HEK293T (cell line): ENCODE results near the gene KCNH1.
"Not testable (repeated sequence)": the region's sequence is repeated elsewhere in the genome, so short reads cannot be mapped to it uniquely, and the experiment has no call there.

Source experiments
- CTCF ChIA-PET: fragments of 350-600 bp; formaldehyde crosslinking; extraction: SDS; loops from one replicate; lab custom pipeline; 2021; ENCODE audit warnings: antibody characterized with exemption, inconsistent platforms; lab: Yijun Ruan, JAX
- POLR2A ChIA-PET: fragments of 350-600 bp; formaldehyde crosslinking; extraction: SDS; loops from one replicate; lab custom pipeline; 2020; ENCODE audit warnings: antibody characterized with exemption, inconsistent platforms; lab: Yijun Ruan, JAX
- DNase-seq: peaks from one replicate; pipeline ENCODE4 v3.0.0; 2012; ENCODE audit warnings: mixed read lengths; ENCODE audit errors: extremely low spot score
- ARNT ChIP-seq: fragments of 450-650 bp; IDR thresholded peaks from 2 replicates; pipeline ENCODE4 v1.6.1; 2017; ENCODE audit warnings: mild to moderate bottlenecking
- BHLHE40 ChIP-seq: fragments of 450-650 bp; IDR thresholded peaks from 2 replicates; pipeline ENCODE4 v1.6.1; 2016; ENCODE audit warnings: mild to moderate bottlenecking, moderate library complexity, borderline replicate concordance
- CTBP1 ChIP-seq: fragments of 450-650 bp; IDR thresholded peaks from 2 replicates; pipeline ENCODE4 v1.6.1; 2016; ENCODE audit warnings: borderline replicate concordance
- ELF4 ChIP-seq: fragments of 450-650 bp; IDR thresholded peaks from 2 replicates; pipeline ENCODE4 v1.6.1; 2017; ENCODE audit warnings: antibody characterized with exemption
- FOXA1 ChIP-seq: fragments of 450-650 bp; IDR thresholded peaks from 2 replicates; pipeline ENCODE4 v1.6.1; 2016; ENCODE audit warnings: mild to moderate bottlenecking
- FOXK2 ChIP-seq: fragments of 450-650 bp; IDR thresholded peaks from 2 replicates; pipeline ENCODE4 v1.6.1; 2016; ENCODE audit warnings: mild to moderate bottlenecking
- FOXM1 ChIP-seq: fragments of 450-650 bp; IDR thresholded peaks from 2 replicates; pipeline ENCODE4 v1.6.1; 2017; ENCODE audit warnings: mild to moderate bottlenecking, borderline replicate concordance
- HDGF ChIP-seq: fragments of 450-650 bp; IDR thresholded peaks from 2 replicates; pipeline ENCODE4 v1.6.1; 2017; ENCODE audit warnings: antibody characterized with exemption, borderline replicate concordance
- L3MBTL2 ChIP-seq: fragments of 450-650 bp; conservative IDR thresholded peaks from 2 replicates; pipeline ENCODE4 v1.6.1; 2016; ENCODE audit warnings: mild to moderate bottlenecking
- LEF1 ChIP-seq: fragments of 450-650 bp; IDR thresholded peaks from 2 replicates; pipeline ENCODE4 v1.6.1; 2017; ENCODE audit warnings: mild to moderate bottlenecking, borderline replicate concordance
- NFRKB ChIP-seq: fragments of 450-650 bp; IDR thresholded peaks from 2 replicates; pipeline ENCODE4 v1.6.1; 2016; ENCODE audit warnings: mild to moderate bottlenecking, moderate library complexity
- SP1 ChIP-seq: fragments of 450-650 bp; IDR thresholded peaks from 2 replicates; pipeline ENCODE4 v1.6.1; 2017
- SUZ12 ChIP-seq: fragments of 450-650 bp; IDR thresholded peaks from 2 replicates; pipeline ENCODE4 v1.6.1; 2016; ENCODE audit warnings: mild to moderate bottlenecking
- TARDBP ChIP-seq: fragments of 450-650 bp; IDR thresholded peaks from 2 replicates; pipeline ENCODE4 v1.6.1; 2016
- ZNF384 ChIP-seq: fragments of 450-650 bp; IDR thresholded peaks from 2 replicates; pipeline ENCODE4 v1.6.1; 2016
- TF ChIP-seq, protein P1 (sequence below): fragments of 450-650 bp; IDR thresholded peaks from 2 replicates; pipeline ENCODE4 v1.6.1; 2016

Gene KCNH1

DNA sequence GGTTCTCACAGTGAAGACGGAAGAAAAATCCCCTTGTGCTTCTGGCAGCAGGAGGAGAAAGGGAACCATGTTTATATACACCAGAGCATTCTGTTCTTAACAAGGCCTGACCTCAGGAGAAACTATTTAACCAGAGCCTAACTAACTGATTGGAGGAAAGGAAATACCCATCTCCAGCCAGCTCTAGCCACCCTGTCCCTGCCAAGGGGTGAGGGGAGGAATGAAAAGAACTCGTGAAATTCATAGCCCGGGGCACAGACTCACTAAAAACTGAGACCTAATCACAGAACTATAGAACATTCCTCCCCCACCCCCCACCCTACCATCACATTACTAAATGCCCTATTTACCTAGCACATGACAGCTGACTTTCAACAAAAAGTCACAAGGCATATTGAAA is 65.0 kb downstream of the KCNH1 start:
- CTCF ChIA-PET = no interaction called here
- POLR2A ChIA-PET = no interaction called here
- no peak for TF ChIP-seq CTBP1
- TF ChIP-seq ARNT = no peak
- TF ChIP-seq SUZ12 = no peak
- no peak for TF ChIP-seq L3MBTL2
- no peak for TF ChIP-seq TARDBP
- TF ChIP-seq FOXA1 = no peak
- no peak for TF ChIP-seq FOXM1
- TF ChIP-seq SP1 = no peak
- no peak for TF ChIP-seq ELF4
- TF ChIP-seq HDGF = no peak
- DNase-seq = no peak

DNA sequence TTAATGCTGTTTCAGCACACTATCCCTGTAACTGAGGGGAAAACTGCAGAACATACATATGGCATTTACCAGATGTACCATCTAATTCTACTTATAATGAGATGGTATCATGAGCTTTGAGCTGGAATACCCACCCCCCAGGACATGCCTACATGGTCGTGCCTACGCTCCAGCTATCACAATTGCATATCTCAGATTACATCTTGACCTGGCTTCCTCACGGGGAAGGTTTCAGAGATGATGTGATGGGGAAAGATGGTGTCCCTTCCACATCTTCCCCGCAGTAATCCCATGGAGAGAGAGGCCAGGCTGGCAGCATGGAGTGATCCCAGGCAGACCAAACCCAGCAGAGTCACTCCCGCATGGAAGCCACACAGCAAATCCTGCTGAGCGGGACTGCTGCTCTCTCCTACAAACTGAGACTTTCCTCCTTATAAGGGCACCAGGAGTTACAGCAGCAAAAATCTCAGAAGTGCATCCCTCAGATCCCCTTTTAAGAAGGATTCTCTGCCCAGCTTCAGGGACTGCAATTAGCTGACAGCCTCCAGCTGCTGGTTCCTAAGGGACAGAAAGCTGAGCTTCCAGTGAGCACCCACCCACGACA is 67.1 kb downstream of the KCNH1 start:
- ChIA-PET CTCF (interaction anchor here (0.7 kb wide), 1 partner anchor 663 kb away, joined by 4 read pairs; no protein-coding TSS in a partner anchor), POLR2A (no interaction called here)
- no peak for DNase-seq
- TF ChIP-seq, protein P1, sequence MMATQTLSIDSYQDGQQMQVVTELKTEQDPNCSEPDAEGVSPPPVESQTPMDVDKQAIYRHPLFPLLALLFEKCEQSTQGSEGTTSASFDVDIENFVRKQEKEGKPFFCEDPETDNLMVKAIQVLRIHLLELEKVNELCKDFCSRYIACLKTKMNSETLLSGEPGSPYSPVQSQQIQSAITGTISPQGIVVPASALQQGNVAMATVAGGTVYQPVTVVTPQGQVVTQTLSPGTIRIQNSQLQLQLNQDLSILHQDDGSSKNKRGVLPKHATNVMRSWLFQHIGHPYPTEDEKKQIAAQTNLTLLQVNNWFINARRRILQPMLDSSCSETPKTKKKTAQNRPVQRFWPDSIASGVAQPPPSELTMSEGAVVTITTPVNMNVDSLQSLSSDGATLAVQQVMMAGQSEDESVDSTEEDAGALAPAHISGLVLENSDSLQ = no peak
- TF ChIP-seq CTBP1 (no peak), ARNT (no peak), HDGF (no peak), FOXA1 (no peak), NFRKB (no peak), LEF1 (no peak), BHLHE40 (no peak), FOXK2 (no peak), ZNF384 (no peak), L3MBTL2 (no peak), SP1 (no peak), ELF4 (no peak), TARDBP (no peak), SUZ12 (no peak), FOXM1 (no peak)

DNA sequence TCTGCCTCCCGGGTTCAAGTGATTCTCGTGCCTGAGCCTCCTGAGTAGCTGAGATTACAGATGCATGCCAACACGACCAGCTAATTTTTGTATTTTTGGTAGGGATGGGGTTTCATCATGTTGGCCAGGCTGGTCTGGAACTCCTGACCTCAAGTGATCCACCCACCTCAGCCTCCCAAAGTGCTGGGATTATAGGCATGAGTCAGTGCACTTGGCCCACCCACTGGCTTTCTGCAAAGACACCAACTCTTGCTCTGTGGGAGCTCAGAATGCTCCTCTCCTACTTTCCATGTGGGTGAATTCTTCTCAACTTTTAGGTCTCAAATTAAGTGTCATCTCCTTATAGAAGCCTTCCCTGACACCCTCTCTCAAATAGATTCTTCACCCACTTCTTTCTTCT is 92.1 kb downstream of the KCNH1 start:
- DNase-seq, POLR2A ChIA-PET, CTCF ChIA-PET: not testable (repeated sequence)

DNA sequence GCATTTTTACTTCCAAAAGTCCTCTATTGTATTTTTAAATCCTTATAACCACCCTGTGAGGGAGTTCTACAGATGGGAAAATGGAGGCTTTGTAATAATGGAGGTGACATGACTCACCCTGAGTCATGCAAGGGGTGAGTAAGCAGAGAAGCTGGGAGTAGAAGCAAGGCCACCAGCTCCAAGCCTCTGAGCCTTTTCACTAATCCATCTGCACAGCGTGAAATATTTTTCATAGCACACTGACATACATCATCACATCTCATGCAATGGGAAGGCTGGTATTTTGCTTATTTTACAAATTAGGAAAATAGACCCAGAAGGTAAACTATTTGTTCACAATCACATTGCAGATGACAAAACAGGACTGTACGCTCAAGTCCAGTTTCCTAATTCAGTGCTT is 96.9 kb downstream of the KCNH1 start:
- ChIA-PET POLR2A (no interaction called here), CTCF (interaction anchor here (0.6 kb wide), 2 partner anchors 15 to 727 kb away, joined by 3 read pairs; no protein-coding TSS in a partner anchor)
- DNase-seq = no peak
- no peak for TF ChIP-seq SUZ12
- TF ChIP-seq SP1 = no peak
- TF ChIP-seq FOXK2 = no peak
- no peak for TF ChIP-seq ARNT
- no peak for TF ChIP-seq HDGF
- no peak for TF ChIP-seq FOXM1
- TF ChIP-seq ZNF384 = no peak

DNA sequence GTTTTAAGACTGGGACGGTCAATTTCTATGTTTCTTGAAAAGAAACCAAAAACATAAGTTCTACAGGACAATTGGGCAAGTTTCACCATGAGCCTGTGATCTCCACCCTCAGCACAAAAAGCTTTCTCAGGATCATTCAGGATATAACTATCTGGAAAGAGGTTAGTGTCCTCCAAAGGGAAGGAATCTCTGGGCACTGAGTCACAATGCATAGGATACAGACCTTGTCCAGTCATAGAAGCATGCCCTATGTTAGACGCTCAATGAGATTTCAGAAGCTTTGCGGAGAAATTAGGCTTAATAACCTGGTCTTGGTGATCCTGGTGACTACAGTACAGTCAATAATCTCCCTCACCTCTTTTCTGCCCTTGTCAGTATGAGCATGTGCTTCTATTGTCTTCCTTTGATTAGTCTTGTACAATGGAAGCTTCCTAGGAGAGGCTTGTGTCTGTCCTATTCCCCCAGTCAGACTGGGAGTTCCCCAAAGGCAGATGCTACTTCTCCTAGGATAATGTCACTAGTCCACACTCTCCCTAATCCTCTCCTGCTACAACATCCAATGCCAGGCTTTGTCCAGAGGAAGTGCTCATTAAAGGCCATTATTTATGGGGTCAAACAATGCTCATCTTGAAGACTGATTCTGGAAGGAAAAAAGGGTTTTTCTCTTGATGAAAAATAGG is 97.4 kb downstream of the KCNH1 start:
- ChIA-PET POLR2A (no interaction called here), CTCF (interaction anchor here (0.6 kb wide), 1 partner anchor 632 kb away, joined by 4 read pairs; no protein-coding TSS in a partner anchor)
- DNase-seq = no peak
- no peak for TF ChIP-seq LEF1
- TF ChIP-seq SUZ12 = no peak
- TF ChIP-seq, protein P1 = no peak
- TF ChIP-seq FOXK2 = no peak
- TF ChIP-seq FOXA1 = no peak
- TF ChIP-seq FOXM1 = no peak
- no peak for TF ChIP-seq NFRKB
- no peak for TF ChIP-seq BHLHE40
- TF ChIP-seq TARDBP = no peak
- TF ChIP-seq SP1 = no peak
- TF ChIP-seq CTBP1 = no peak

DNA sequence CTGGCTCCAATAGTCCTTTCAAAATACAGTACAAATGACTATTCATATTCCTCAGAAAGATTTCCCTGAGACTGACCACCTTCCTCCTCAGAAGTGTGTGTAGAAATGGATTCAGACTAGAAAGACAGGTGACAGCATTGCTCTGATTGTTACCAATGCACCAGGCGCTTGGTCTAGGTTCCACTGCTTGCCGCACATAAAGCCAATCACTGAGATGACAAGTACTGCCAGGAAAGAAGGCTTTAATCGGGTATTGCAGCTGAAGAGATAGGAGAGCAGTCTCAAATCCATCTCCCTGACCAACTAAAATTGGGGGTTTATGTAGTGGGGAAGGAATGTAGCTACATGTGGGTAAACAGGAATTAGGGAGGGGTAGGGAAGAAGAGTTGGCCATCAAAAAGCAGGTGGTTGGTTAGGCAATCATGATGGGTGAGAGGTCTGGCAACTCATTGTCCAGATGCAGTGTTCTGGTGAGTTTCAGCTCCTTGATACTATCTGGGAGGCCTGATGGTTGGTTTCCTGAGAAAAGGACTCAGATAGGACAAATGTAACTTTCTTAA is 98.0 kb downstream of the KCNH1 start:
- POLR2A ChIA-PET = no interaction called here
- DNase-seq = no peak
- no peak for TF ChIP-seq ELF4
- CTCF ChIA-PET = interaction anchor here (0.6 kb wide), 1 partner anchor 631 kb away, joined by 4 read pairs; no protein-coding TSS in a partner anchor

DNA sequence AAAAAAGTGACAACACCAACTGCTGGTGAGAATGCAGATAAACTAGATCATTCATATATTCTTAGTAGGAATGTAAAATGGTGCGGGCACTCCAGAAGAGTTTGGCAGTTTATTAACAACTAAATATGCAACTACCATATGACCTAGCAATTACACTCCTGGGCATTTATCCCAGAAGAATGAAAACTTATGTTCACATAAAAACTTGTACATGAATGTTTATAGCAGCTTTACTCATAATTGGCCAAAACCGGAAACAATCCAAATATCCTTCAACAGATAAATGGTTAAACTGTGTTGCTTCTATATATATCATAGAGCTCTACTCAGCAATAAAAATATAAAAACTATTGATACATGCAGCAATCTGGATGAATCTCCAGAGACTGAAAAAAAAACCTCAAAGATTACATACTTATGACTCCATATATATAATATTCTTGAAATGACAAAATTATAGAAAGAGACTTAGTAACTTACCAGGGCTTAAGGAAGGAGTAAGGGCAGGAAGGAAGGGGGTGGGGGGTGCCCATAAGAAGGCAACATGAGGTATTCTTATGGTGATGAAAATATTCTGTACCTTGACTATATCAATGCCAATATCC is 99.9 kb downstream of the KCNH1 start:
- no peak for TF ChIP-seq BHLHE40
- no peak for DNase-seq
- CTCF ChIA-PET = no interaction called here
- POLR2A ChIA-PET = no interaction called here
